NK-92 treated with Interleukin-12 subunit alpha and Interleukin-12 subunit beta, amount 100 ng/mL, for 24 hours (cell line): ENCODE data around the gene SRC.
"Not testable (repeated sequence)": the region's sequence is repeated elsewhere in the genome, so short reads cannot be mapped to it uniquely, and the experiment has no call there.

Experiments used
- DNase-seq: peaks from one replicate; lab custom pipeline; 2025; lab: John Stamatoyannopoulos, UW

Gene SRC

GRCh38 chr20:37364013-37364926 lies 18.3 kb downstream of the SRC start:
- no peak for DNase-seq

GRCh38 chr20:37364927-37365272 lies 19.0 kb downstream of the SRC start:
- no peak for DNase-seq

- DNase-seq: no peak
Measured at GRCh38 chr20:37365760-37366638, 20.1 kb downstream of the SRC start.

GRCh38 chr20:37366743-37367142 lies 20.8 kb downstream of the SRC start:
- no peak for DNase-seq

GRCh38 chr20:37369846-37370245 lies 23.9 kb downstream of the SRC start:
- DNase-seq: no peak

GRCh38 chr20:37371845-37372244 lies 25.9 kb downstream of the SRC start:
- DNase-seq: not testable (repeated sequence)

GRCh38 chr20:37372441-37372840 lies 26.5 kb downstream of the SRC start:
- no peak for DNase-seq

GRCh38 chr20:37373020-37373598 lies 27.2 kb downstream of the SRC start:
- no peak for DNase-seq

GRCh38 chr20:37375227-37375626 lies 29.3 kb downstream of the SRC start:
- no peak for DNase-seq

- no peak for DNase-seq
Measured at GRCh38 chr20:37376324-37376723, 30.4 kb downstream of the SRC start.

GRCh38 chr20:37376791-37377190 lies 30.9 kb downstream of the SRC start:
- no peak for DNase-seq

GRCh38 chr20:37377346-37378081 lies 31.6 kb downstream of the SRC start:
- DNase-seq: no peak

GRCh38 chr20:37378420-37378784 lies 32.5 kb downstream of the SRC start:
- no peak for DNase-seq

GRCh38 chr20:37378785-37379598 lies 33.1 kb downstream of the SRC start:
- no peak for DNase-seq

- no peak for DNase-seq
Measured at GRCh38 chr20:37379967-37380828, 34.3 kb downstream of the SRC start.

- DNase-seq: no peak
Measured at GRCh38 chr20:37380864-37381579, 35.1 kb downstream of the SRC start.

GRCh38 chr20:37381621-37382471 lies 35.9 kb downstream of the SRC start:
- DNase-seq: no peak

- DNase-seq: no peak
Measured at GRCh38 chr20:37382482-37383120, 36.7 kb downstream of the SRC start.
